ENCODE measurements around the gene HDAC4. TPM values are rescaled to one million over a fixed set of nuclear protein-coding genes. Genes with fewer than 3 reads are reported as not detected.

The HDAC4 gene
- total and polyA plus RNA-seq, 2 donors from 2014 or later: 2.2 to 56.8 TPM

GRCh38 chr2:239288951-239289511 lies 111.8 kb downstream of the HDAC4 start:
- Histone ChIP-seq H3K9me3 (ENCODE audit: control insufficient read depth in 2 of 3, insufficient read depth in 1 of 3, low read length in 3 of 3) (no peaks in the 10 kb centered on the region), H3K4me1 (ENCODE audit: control insufficient read depth in 2 of 3, insufficient read depth in 2 of 3, low read depth in 1 of 3, low read length in 3 of 3) (peaks cover 0 to 19% (median 5%) of the 10 kb centered on the region in 3 donors), H3K9ac (ENCODE audit: low read length in 3 of 3) (no peak overlapping the region), H3K36me3 (ENCODE audit: control insufficient read depth in 2 of 3, insufficient read depth in 3 of 3, low read length in 3 of 3) (no peaks in the 10 kb centered on the region), H3K4me3 (ENCODE audit: low read length in 3 of 3) (no peak overlapping the region), H3K27me3 (ENCODE audit: control insufficient read depth, insufficient read depth, low read length) (no peaks in the 10 kb centered on the region), H3K27ac (ENCODE audit: low read depth in 2 of 2, low read length in 2 of 2) (no peak overlapping the region)
- TF ChIP-seq, protein P1, sequence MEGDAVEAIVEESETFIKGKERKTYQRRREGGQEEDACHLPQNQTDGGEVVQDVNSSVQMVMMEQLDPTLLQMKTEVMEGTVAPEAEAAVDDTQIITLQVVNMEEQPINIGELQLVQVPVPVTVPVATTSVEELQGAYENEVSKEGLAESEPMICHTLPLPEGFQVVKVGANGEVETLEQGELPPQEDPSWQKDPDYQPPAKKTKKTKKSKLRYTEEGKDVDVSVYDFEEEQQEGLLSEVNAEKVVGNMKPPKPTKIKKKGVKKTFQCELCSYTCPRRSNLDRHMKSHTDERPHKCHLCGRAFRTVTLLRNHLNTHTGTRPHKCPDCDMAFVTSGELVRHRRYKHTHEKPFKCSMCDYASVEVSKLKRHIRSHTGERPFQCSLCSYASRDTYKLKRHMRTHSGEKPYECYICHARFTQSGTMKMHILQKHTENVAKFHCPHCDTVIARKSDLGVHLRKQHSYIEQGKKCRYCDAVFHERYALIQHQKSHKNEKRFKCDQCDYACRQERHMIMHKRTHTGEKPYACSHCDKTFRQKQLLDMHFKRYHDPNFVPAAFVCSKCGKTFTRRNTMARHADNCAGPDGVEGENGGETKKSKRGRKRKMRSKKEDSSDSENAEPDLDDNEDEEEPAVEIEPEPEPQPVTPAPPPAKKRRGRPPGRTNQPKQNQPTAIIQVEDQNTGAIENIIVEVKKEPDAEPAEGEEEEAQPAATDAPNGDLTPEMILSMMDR (IDR thresholded peaks at IDR 0.05; ENCODE audit: borderline replicate concordance, extremely low read depth, insufficient read depth): no peak
- FAIRE-seq: no peak
- DNase-seq: peak in 1 of 5 donors; percentile 35
- intact Hi-C loops (cut with DNase I): no loop called here

- TF ChIP-seq, protein P1 (IDR thresholded peaks at IDR 0.05; ENCODE audit: borderline replicate concordance, extremely low read depth, insufficient read depth): no peak
- H3K4me3 ChIP-seq (ENCODE audit: low read length in 3 of 3): no peak overlapping the region
- no peak overlapping the region for H3K27ac ChIP-seq (ENCODE audit: low read depth in 2 of 2, low read length in 2 of 2)
- peaks cover 0 to 15% (median 5%) of the 10 kb centered on the region in 3 donors for H3K4me1 ChIP-seq (ENCODE audit: control insufficient read depth in 2 of 3, insufficient read depth in 2 of 3, low read depth in 1 of 3, low read length in 3 of 3)
- H3K27me3 ChIP-seq (ENCODE audit: control insufficient read depth, insufficient read depth, low read length): no peaks in the 10 kb centered on the region
- H3K9me3 ChIP-seq (ENCODE audit: control insufficient read depth in 2 of 3, insufficient read depth in 1 of 3, low read length in 3 of 3): no peaks in the 10 kb centered on the region
- intact Hi-C loops (cut with DNase I): no loop called here
- FAIRE-seq (peak; percentile 68), DNase-seq (no peak)
- no peak overlapping the region for H3K9ac ChIP-seq (ENCODE audit: low read length in 3 of 3)
- H3K36me3 ChIP-seq (ENCODE audit: control insufficient read depth in 2 of 3, insufficient read depth in 3 of 3, low read length in 3 of 3): no peaks in the 10 kb centered on the region
Observed at GRCh38 chr2:239288237-239288636, 112.6 kb downstream of the HDAC4 start.

DNA sequence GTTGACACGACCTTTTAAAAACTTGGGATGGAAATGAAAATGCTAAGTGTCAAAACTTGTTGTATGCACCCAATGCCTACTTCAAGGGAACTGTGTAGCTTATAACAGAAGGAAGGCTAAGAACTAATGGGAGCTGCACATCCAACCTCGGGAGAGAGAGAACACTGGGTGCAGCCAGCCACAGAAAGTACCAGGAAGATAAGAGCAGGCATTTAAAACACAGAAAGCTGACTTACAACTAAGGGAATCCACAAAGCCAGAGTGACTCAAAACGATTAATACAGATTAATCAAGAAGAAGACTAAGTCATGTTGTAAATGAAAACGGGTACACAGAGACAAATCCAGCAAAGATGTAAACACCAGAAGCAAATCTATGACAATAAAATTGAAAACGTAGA lies 113.4 kb downstream of the HDAC4 start:
- Histone ChIP-seq H3K9ac (ENCODE audit: low read length in 3 of 3) (no peak overlapping the region), H3K27me3 (ENCODE audit: control insufficient read depth, insufficient read depth, low read length) (no peaks in the 10 kb centered on the region), H3K4me1 (ENCODE audit: control insufficient read depth in 2 of 3, insufficient read depth in 2 of 3, low read depth in 1 of 3, low read length in 3 of 3) (peaks cover 0 to 15% (median 5%) of the 10 kb centered on the region in 3 donors), H3K9me3 (ENCODE audit: control insufficient read depth in 2 of 3, insufficient read depth in 1 of 3, low read length in 3 of 3) (no peaks in the 10 kb centered on the region), H3K27ac (ENCODE audit: low read depth in 2 of 2, low read length in 2 of 2) (no peak overlapping the region), H3K36me3 (ENCODE audit: control insufficient read depth in 2 of 3, insufficient read depth in 3 of 3, low read length in 3 of 3) (no peaks in the 10 kb centered on the region), H3K4me3 (ENCODE audit: low read length in 3 of 3) (no peak overlapping the region)
- FAIRE-seq (no peak), DNase-seq (no peak)
- TF ChIP-seq, protein P1 (IDR thresholded peaks at IDR 0.05; ENCODE audit: borderline replicate concordance, extremely low read depth, insufficient read depth): no peak
- intact Hi-C loops (cut with DNase I): no loop called here

DNA sequence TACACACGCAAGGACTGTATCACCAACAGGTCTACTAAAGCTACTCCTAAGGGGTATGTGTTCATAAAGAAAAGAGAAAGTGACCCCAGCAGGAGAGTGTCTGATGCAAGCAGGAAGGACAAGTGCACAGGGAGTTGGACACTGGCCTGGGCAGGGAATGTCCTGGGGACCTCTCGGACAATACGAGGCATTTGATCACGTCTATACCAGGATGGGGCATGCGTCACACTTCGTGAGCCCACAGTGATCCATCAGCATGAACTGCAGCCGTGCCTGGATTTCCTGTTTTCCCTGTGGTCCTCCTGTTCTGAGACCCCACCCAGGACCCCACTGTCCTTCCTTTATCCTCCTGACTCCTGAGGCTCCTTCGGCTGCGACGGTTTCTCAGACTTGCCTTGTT lies 113.9 kb downstream of the HDAC4 start:
- Histone ChIP-seq H3K9ac (ENCODE audit: low read length in 3 of 3) (no peak overlapping the region), H3K27me3 (ENCODE audit: control insufficient read depth, insufficient read depth, low read length) (no peaks in the 10 kb centered on the region), H3K4me1 (ENCODE audit: control insufficient read depth in 2 of 3, insufficient read depth in 2 of 3, low read depth in 1 of 3, low read length in 3 of 3) (peaks cover 0 to 15% (median 5%) of the 10 kb centered on the region in 3 donors), H3K27ac (ENCODE audit: low read depth in 2 of 2, low read length in 2 of 2) (no peak overlapping the region), H3K9me3 (ENCODE audit: control insufficient read depth in 2 of 3, insufficient read depth in 1 of 3, low read length in 3 of 3) (no peaks in the 10 kb centered on the region), H3K36me3 (ENCODE audit: control insufficient read depth in 2 of 3, insufficient read depth in 3 of 3, low read length in 3 of 3) (no peaks in the 10 kb centered on the region), H3K4me3 (ENCODE audit: low read length in 3 of 3) (no peak overlapping the region)
- TF ChIP-seq, protein P1 (IDR thresholded peaks at IDR 0.05; ENCODE audit: borderline replicate concordance, extremely low read depth, insufficient read depth): no peak
- FAIRE-seq (no peak), DNase-seq (peak in 1 of 5 donors; percentile 23)
- intact Hi-C loops (cut with DNase I): no loop called here
